ENCODE measurements around the gene LRRC4C.

Gene LRRC4C

GRCh38 chr11:41134971-41135370 lies 324.5 kb downstream of the LRRC4C start:
- no peak for TF ChIP-seq POLR2AphosphoS5 (IDR thresholded peaks at IDR 0.05; ENCODE audit: low read depth, low read length)
- TF ChIP-seq POLR2A (IDR thresholded peaks at IDR 0.05; ENCODE audit: low read depth, low read length), result no peak
- no peak for TF ChIP-seq PAX5 (IDR thresholded peaks at IDR 0.05; ENCODE audit: insufficient read depth, low read length, severe bottlenecking)
- no peak for TF ChIP-seq TAF1 (IDR thresholded peaks at IDR 0.05; ENCODE audit: low read depth, low read length)
- no peak for TF ChIP-seq SPI1 (IDR thresholded peaks at IDR 0.05; ENCODE audit: low read depth, low read length)
- no peak for TF ChIP-seq POU2F2 (IDR thresholded peaks at IDR 0.05; ENCODE audit: low read depth, low read length)
- FAIRE-seq, result no peak
- DNase-seq (ENCODE audit: insufficient read length, low spot score), result no peak

- DNase-seq (ENCODE audit: insufficient read length, low spot score), result no peak
- FAIRE-seq, result no peak
- no peak for TF ChIP-seq SPI1 (IDR thresholded peaks at IDR 0.05; ENCODE audit: low read depth, low read length)
- TF ChIP-seq PAX5 (IDR thresholded peaks at IDR 0.05; ENCODE audit: insufficient read depth, low read length, severe bottlenecking), result no peak
- no peak for TF ChIP-seq POLR2A (IDR thresholded peaks at IDR 0.05; ENCODE audit: low read depth, low read length)
- no peak for TF ChIP-seq TAF1 (IDR thresholded peaks at IDR 0.05; ENCODE audit: low read depth, low read length)
- TF ChIP-seq POU2F2 (IDR thresholded peaks at IDR 0.05; ENCODE audit: low read depth, low read length), result no peak
- TF ChIP-seq POLR2AphosphoS5 (IDR thresholded peaks at IDR 0.05; ENCODE audit: low read depth, low read length), result no peak
Measured at GRCh38 chr11:41133023-41133422, 326.4 kb downstream of the LRRC4C start.

- no peak for DNase-seq (ENCODE audit: insufficient read length, low spot score)
- TF ChIP-seq TAF1 (IDR thresholded peaks at IDR 0.05; ENCODE audit: low read depth, low read length) (no peak), POLR2AphosphoS5 (IDR thresholded peaks at IDR 0.05; ENCODE audit: low read depth, low read length) (no peak), POU2F2 (IDR thresholded peaks at IDR 0.05; ENCODE audit: low read depth, low read length) (no peak), SPI1 (IDR thresholded peaks at IDR 0.05; ENCODE audit: low read depth, low read length) (no peak)
- no peak for FAIRE-seq
Measured at GRCh38 chr11:41121600-41121999, 337.9 kb downstream of the LRRC4C start.

- FAIRE-seq, result no peak
- DNase-seq (ENCODE audit: insufficient read length, low spot score), result no peak
- TF ChIP-seq TAF1 (IDR thresholded peaks at IDR 0.05; ENCODE audit: low read depth, low read length) (no peak), POU2F2 (IDR thresholded peaks at IDR 0.05; ENCODE audit: low read depth, low read length) (no peak), PAX5 (IDR thresholded peaks at IDR 0.05; ENCODE audit: insufficient read depth, low read length, severe bottlenecking) (no peak), POLR2AphosphoS5 (IDR thresholded peaks at IDR 0.05; ENCODE audit: low read depth, low read length) (no peak), POLR2A (IDR thresholded peaks at IDR 0.05; ENCODE audit: low read depth, low read length) (no peak), SPI1 (IDR thresholded peaks at IDR 0.05; ENCODE audit: low read depth, low read length) (no peak)
Measured at GRCh38 chr11:41119484-41119883, 340.0 kb downstream of the LRRC4C start.

- no peak for TF ChIP-seq TAF1 (IDR thresholded peaks at IDR 0.05; ENCODE audit: low read depth, low read length)
- no peak for TF ChIP-seq SPI1 (IDR thresholded peaks at IDR 0.05; ENCODE audit: low read depth, low read length)
- TF ChIP-seq POLR2AphosphoS5 (IDR thresholded peaks at IDR 0.05; ENCODE audit: low read depth, low read length), result no peak
- TF ChIP-seq POLR2A (IDR thresholded peaks at IDR 0.05; ENCODE audit: low read depth, low read length), result no peak
- TF ChIP-seq POU2F2 (IDR thresholded peaks at IDR 0.05; ENCODE audit: low read depth, low read length), result no peak
- TF ChIP-seq PAX5 (IDR thresholded peaks at IDR 0.05; ENCODE audit: insufficient read depth, low read length, severe bottlenecking), result no peak
- FAIRE-seq, result no peak
- no peak for DNase-seq (ENCODE audit: insufficient read length, low spot score)
Measured at GRCh38 chr11:41118521-41118920, 340.9 kb downstream of the LRRC4C start.

- no peak for DNase-seq (ENCODE audit: insufficient read length, low spot score)
- no peak for FAIRE-seq
Measured at GRCh38 chr11:41116970-41117369, 342.5 kb downstream of the LRRC4C start.

GRCh38 chr11:41115066-41115465 lies 344.4 kb downstream of the LRRC4C start:
- TF ChIP-seq POLR2A (IDR thresholded peaks at IDR 0.05; ENCODE audit: low read depth, low read length), result no peak
- TF ChIP-seq SPI1 (IDR thresholded peaks at IDR 0.05; ENCODE audit: low read depth, low read length), result no peak
- no peak for TF ChIP-seq POU2F2 (IDR thresholded peaks at IDR 0.05; ENCODE audit: low read depth, low read length)
- no peak for TF ChIP-seq TAF1 (IDR thresholded peaks at IDR 0.05; ENCODE audit: low read depth, low read length)
- TF ChIP-seq PAX5 (IDR thresholded peaks at IDR 0.05; ENCODE audit: insufficient read depth, low read length, severe bottlenecking), result no peak
- no peak for TF ChIP-seq POLR2AphosphoS5 (IDR thresholded peaks at IDR 0.05; ENCODE audit: low read depth, low read length)
- DNase-seq (ENCODE audit: insufficient read length, low spot score) (no peak), FAIRE-seq (no peak)

More at GRCh38 chr11:41116970-41117369, 342.5 kb downstream of the LRRC4C start:
- no peak for TF ChIP-seq POLR2A (IDR thresholded peaks at IDR 0.05; ENCODE audit: low read depth, low read length)
- no peak for TF ChIP-seq TAF1 (IDR thresholded peaks at IDR 0.05; ENCODE audit: low read depth, low read length)
- no peak for TF ChIP-seq PAX5 (IDR thresholded peaks at IDR 0.05; ENCODE audit: insufficient read depth, low read length, severe bottlenecking)
- TF ChIP-seq SPI1 (IDR thresholded peaks at IDR 0.05; ENCODE audit: low read depth, low read length), result no peak
- TF ChIP-seq POLR2AphosphoS5 (IDR thresholded peaks at IDR 0.05; ENCODE audit: low read depth, low read length), result no peak
- TF ChIP-seq POU2F2 (IDR thresholded peaks at IDR 0.05; ENCODE audit: low read depth, low read length), result no peak

- DNase-seq (ENCODE audit: insufficient read length, low spot score) (no peak), FAIRE-seq (no peak)
- TF ChIP-seq POLR2A (IDR thresholded peaks at IDR 0.05; ENCODE audit: low read depth, low read length), result no peak
- TF ChIP-seq POU2F2 (IDR thresholded peaks at IDR 0.05; ENCODE audit: low read depth, low read length), result no peak
- no peak for TF ChIP-seq TAF1 (IDR thresholded peaks at IDR 0.05; ENCODE audit: low read depth, low read length)
- no peak for TF ChIP-seq PAX5 (IDR thresholded peaks at IDR 0.05; ENCODE audit: insufficient read depth, low read length, severe bottlenecking)
- TF ChIP-seq SPI1 (IDR thresholded peaks at IDR 0.05; ENCODE audit: low read depth, low read length), result no peak
- no peak for TF ChIP-seq POLR2AphosphoS5 (IDR thresholded peaks at IDR 0.05; ENCODE audit: low read depth, low read length)
Measured at GRCh38 chr11:41113160-41113559, 346.3 kb downstream of the LRRC4C start.

- TF ChIP-seq POLR2AphosphoS5 (IDR thresholded peaks at IDR 0.05; ENCODE audit: low read depth, low read length) (no peak), POLR2A (IDR thresholded peaks at IDR 0.05; ENCODE audit: low read depth, low read length) (no peak), PAX5 (IDR thresholded peaks at IDR 0.05; ENCODE audit: insufficient read depth, low read length, severe bottlenecking) (no peak), POU2F2 (IDR thresholded peaks at IDR 0.05; ENCODE audit: low read depth, low read length) (no peak), TAF1 (IDR thresholded peaks at IDR 0.05; ENCODE audit: low read depth, low read length) (no peak), SPI1 (IDR thresholded peaks at IDR 0.05; ENCODE audit: low read depth, low read length) (no peak)
- FAIRE-seq, result no peak
- no peak for DNase-seq (ENCODE audit: insufficient read length, low spot score)
Measured at GRCh38 chr11:41110527-41110926, 348.9 kb downstream of the LRRC4C start.

GRCh38 chr11:41102471-41102870 lies 357.0 kb downstream of the LRRC4C start:
- TF ChIP-seq TAF1 (IDR thresholded peaks at IDR 0.05; ENCODE audit: low read depth, low read length), result no peak
- no peak for TF ChIP-seq SPI1 (IDR thresholded peaks at IDR 0.05; ENCODE audit: low read depth, low read length)
- TF ChIP-seq POLR2A (IDR thresholded peaks at IDR 0.05; ENCODE audit: low read depth, low read length), result no peak
- no peak for TF ChIP-seq POLR2AphosphoS5 (IDR thresholded peaks at IDR 0.05; ENCODE audit: low read depth, low read length)
- TF ChIP-seq POU2F2 (IDR thresholded peaks at IDR 0.05; ENCODE audit: low read depth, low read length), result no peak
- FAIRE-seq (no peak), DNase-seq (ENCODE audit: insufficient read length, low spot score) (no peak)

Measured in GM12891 (cell line).